Stomach (tissue), 4 donors: ENCODE measurements around the gene SULT2B1.
"Not testable (repeated sequence)": the region's sequence is repeated elsewhere in the genome, so short reads cannot be mapped to it uniquely, and the experiment has no call there.

Experiments used
- CTCF ChIP-seq, 7 experiments: fragments of 450-650 bp in 4 of 7; fragments of 200-600 bp in 3 of 7; sonication (generic) in 3 of 7; IDR thresholded peaks; one replicate each; pipeline ENCODE4 v1.5.1; 2016 to 2019; ENCODE audit warnings: antibody characterized with exemption in 7 of 7, control low read depth in 2 of 7, mild to moderate bottlenecking in 1 of 7
- EP300 ChIP-seq: sonication (generic); formaldehyde crosslinking; IDR thresholded peaks from one replicate; pipeline ENCODE4 v1.6.1; 2017; ENCODE audit warnings: antibody characterized with exemption

- not testable (repeated sequence) for TF ChIP-seq CTCF (IDR thresholded peaks at IDR 0.05); EP300
Observed at GRCh38 chr19:48632286-48632685, 80.3 kb downstream of the SULT2B1 start.
